ENCODE measurements around the gene HOXA4. TPM values are rescaled to one million over a fixed set of nuclear protein-coding genes. Genes with fewer than 3 reads are reported as not detected.

HOXA4 gene
- total RNA-seq, 1 donor = 0.72 TPM

GRCh38 chr7:27141137-27141922 lies 10.8 kb upstream of the HOXA4 start:
- TF ChIP-seq, protein P1, sequence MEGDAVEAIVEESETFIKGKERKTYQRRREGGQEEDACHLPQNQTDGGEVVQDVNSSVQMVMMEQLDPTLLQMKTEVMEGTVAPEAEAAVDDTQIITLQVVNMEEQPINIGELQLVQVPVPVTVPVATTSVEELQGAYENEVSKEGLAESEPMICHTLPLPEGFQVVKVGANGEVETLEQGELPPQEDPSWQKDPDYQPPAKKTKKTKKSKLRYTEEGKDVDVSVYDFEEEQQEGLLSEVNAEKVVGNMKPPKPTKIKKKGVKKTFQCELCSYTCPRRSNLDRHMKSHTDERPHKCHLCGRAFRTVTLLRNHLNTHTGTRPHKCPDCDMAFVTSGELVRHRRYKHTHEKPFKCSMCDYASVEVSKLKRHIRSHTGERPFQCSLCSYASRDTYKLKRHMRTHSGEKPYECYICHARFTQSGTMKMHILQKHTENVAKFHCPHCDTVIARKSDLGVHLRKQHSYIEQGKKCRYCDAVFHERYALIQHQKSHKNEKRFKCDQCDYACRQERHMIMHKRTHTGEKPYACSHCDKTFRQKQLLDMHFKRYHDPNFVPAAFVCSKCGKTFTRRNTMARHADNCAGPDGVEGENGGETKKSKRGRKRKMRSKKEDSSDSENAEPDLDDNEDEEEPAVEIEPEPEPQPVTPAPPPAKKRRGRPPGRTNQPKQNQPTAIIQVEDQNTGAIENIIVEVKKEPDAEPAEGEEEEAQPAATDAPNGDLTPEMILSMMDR (IDR thresholded peaks at IDR 0.05; ENCODE audit: extremely low read depth, low read depth, low read length) = no peak
- Histone ChIP-seq H3K79me2 (ENCODE audit: insufficient read depth, low read length) (peaks cover 77% of the 10 kb centered on the region), H3K4me3 (ENCODE audit: insufficient read depth, low read length) (peak overlapping the region; percentile 63)

DNA sequence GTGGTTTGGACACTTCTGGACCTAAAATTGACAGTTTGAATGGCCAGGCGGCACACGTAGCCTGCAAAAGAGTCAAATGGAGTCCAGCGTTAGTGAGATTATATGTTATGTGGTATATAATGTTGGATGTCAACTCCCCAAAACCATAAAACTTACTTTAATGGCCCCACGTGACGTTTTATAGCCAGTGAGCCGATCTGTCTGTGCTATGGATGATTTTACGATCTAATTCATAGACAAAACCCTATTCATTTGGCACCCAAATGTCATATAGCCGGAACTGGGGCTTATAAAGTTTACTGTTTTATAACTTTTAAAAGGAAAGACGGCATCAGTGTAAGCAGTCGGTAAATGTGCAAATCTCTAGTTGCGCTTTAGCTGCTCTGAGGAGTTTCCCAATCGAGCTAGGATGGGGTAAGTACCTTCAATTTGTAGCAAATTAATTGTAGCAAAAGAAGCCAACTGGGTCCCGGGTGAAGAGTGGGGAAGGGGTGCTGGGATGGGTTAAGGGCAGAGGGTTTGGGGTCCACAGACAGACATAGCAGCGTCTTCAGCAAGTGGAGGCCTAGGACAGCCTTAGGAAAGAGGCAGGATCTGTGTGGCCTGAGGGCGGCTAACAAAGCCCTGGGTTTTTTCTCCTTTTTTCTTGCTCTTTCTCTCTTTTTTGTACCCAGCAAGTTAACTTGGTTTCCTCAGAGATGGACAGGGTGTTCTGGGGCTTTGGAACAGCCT lies 9.7 kb upstream of the HOXA4 start:
- DNase-seq (ENCODE audit: insufficient read length, low spot score, missing footprints) = peak; percentile 62
- H3K27ac ChIP-seq (ENCODE audit: low read depth, low read length) = no peak overlapping the region
- H3K79me2 ChIP-seq (ENCODE audit: insufficient read depth, low read length) = peaks cover 75% of the 10 kb centered on the region
- no peak overlapping the region for H2AFZ ChIP-seq (ENCODE audit: low read length)
- peaks cover 45% of the 10 kb centered on the region for H3K36me3 ChIP-seq (ENCODE audit: insufficient read depth, low read length)
- H3K4me2 ChIP-seq (ENCODE audit: insufficient read depth, low read length) = no peak overlapping the region
- peaks cover 8% of the 10 kb centered on the region for H4K20me1 ChIP-seq (ENCODE audit: insufficient read depth, low read length)
- H3K4me3 ChIP-seq (ENCODE audit: insufficient read depth, low read length) = no peak overlapping the region
- H3K4me1 ChIP-seq (ENCODE audit: insufficient read depth, low read length) = peaks cover 30% of the 10 kb centered on the region
- TF ChIP-seq, protein P1 (IDR thresholded peaks at IDR 0.05; ENCODE audit: extremely low read depth, low read depth, low read length) = no peak
- H3K27me3 ChIP-seq (ENCODE audit: insufficient read depth, low read length) = no peaks in the 10 kb centered on the region
- H3K9me3 ChIP-seq (ENCODE audit: low read depth, low read length) = no peaks in the 10 kb centered on the region

More at GRCh38 chr7:27141137-27141922, 10.8 kb upstream of the HOXA4 start:
- H3K9me3 ChIP-seq (ENCODE audit: low read depth, low read length) = no peaks in the 10 kb centered on the region
- H3K4me2 ChIP-seq (ENCODE audit: insufficient read depth, low read length) = no peak overlapping the region
- H3K27me3 ChIP-seq (ENCODE audit: insufficient read depth, low read length) = no peaks in the 10 kb centered on the region
- H2AFZ ChIP-seq (ENCODE audit: low read length) = no peak overlapping the region
- peaks cover 53% of the 10 kb centered on the region for H3K36me3 ChIP-seq (ENCODE audit: insufficient read depth, low read length)
- H3K4me1 ChIP-seq (ENCODE audit: insufficient read depth, low read length) = peaks cover 19% of the 10 kb centered on the region
- H4K20me1 ChIP-seq (ENCODE audit: insufficient read depth, low read length) = peaks cover 4% of the 10 kb centered on the region
- DNase-seq (ENCODE audit: insufficient read length, low spot score, missing footprints) = peak; percentile 76
- no peak overlapping the region for H3K27ac ChIP-seq (ENCODE audit: low read depth, low read length)

DNA sequence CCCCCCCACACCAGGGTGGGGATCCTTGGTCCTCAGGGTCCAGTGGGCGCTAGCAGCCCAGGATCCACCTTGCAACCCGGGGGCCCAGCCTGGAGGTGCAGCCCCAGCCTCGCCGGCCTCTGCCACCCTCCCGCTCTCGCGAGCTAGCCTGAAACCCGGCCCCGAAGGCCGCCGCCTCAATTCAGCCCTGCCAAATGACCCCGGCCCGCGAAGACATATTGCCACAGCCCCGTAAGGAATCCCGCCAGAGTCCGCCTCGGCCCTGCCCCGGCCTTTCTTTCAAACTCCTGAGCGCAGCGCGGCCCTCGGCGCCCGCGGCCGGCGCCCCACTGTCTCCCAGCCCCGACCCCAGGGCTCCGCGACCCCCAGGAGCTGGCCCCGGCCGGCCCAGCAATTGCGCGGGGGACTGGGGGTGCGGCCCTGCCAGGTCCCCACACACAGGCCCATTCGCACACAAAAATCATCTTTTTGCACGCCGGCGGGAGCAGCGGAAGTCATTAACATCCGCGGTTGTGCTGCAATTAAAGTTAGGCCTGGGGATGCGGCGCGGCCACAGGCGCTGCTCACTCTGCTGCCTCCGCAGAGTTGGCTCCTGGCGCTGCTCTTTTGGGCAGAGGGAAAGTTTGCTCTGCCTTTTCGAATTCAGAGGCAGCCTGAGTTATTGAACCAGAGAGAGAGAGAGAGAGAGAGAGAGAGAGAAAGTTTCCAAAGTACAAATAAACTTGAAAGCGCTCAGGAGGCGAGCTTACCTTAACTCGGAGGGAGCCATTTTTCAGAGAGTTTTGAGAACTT lies 9.0 kb upstream of the HOXA4 start:
- Histone ChIP-seq H3K36me3 (ENCODE audit: insufficient read depth, low read length) (peaks cover 37% of the 10 kb centered on the region), H4K20me1 (ENCODE audit: insufficient read depth, low read length) (peaks cover 10% of the 10 kb centered on the region), H3K4me3 (ENCODE audit: insufficient read depth, low read length) (no peak overlapping the region), H2AFZ (ENCODE audit: low read length) (no peak overlapping the region), H3K9me3 (ENCODE audit: low read depth, low read length) (no peaks in the 10 kb centered on the region), H3K4me2 (ENCODE audit: insufficient read depth, low read length) (no peak overlapping the region), H3K79me2 (ENCODE audit: insufficient read depth, low read length) (peaks cover 70% of the 10 kb centered on the region), H3K27ac (ENCODE audit: low read depth, low read length) (peak overlapping the region; percentile 32), H3K4me1 (ENCODE audit: insufficient read depth, low read length) (peaks cover 37% of the 10 kb centered on the region), H3K27me3 (ENCODE audit: insufficient read depth, low read length) (no peaks in the 10 kb centered on the region)
- peak; percentile 83 for DNase-seq (ENCODE audit: insufficient read length, low spot score, missing footprints)
- TF ChIP-seq, protein P1 (IDR thresholded peaks at IDR 0.05; ENCODE audit: extremely low read depth, low read depth, low read length) = no peak
